SHP77 (cell line): ENCODE data around the gene C16orf74.

Experiments
- DNase-seq, 2 experiments: peaks; one replicate each; lab custom pipeline; 2025; lab: John Stamatoyannopoulos, UW

The C16orf74 gene

DNA sequence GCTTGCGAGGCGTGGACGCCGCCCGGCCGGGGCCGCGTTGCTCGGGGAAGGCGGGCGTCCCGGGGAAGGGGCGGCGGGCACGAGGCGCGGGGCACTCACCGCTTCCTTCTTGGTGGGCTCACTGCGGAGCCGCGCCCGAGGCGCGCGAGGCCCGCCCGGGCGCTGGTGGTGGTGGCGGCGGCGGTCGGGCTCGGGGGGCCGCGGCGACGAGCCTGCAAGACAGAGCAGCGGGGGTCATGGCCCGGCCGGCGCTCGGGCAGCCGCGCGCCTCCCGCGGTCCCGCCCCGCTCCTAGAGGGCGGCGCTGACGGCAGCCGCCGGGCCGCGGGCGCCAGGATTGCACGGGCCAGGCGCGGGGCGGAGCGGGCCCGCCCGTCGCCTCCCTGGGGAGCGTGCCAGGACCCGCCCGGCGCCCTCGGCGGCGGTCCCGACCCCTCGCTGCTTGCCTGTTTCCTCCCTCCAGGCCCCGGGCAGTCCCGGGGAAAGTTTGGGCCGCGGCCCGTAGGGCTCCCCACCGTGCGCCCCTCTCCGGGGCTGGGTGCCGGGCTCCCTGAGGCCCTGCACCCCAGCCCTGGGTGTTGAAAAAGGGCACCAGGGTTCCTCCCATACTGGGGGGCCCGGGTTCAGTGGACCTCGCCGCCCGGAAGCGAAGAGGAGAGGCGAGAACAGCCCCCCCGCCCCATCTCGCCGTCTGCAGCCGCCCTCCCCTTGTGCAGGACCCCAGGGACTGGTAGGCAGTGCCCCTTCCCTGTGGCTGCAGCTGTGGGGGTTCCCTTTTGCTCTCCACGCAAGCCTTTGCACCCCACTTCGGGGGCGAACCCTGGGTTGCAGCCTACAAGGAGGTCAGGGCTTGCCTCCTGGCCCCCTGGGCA, at the start of gene C16orf74:
Gene C16orf74 (minus strand): TSS at position 270 of the 871 bp plus-strand sequence. CDS start 15,879 bp downstream, outside the sequence.
- DNase-seq: no peak

DNA sequence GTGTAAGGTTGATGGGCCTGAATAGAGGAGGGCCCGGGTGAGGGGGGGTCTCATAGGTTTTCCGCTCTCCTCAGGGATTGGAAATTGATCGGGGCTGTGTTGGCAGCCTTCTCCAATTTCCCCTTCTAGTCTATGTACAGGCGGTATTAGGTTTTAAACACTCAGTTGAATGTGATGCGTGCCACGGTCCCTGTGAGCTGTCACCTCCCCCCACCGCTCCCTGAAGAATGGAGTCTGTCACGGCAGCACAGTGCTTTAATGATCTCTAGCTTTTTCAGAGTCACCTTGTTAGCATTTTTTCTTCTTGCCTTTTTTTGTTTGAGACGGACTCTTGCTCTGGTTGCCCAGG, 49.4 kb upstream of the C16orf74 start:
- no peak for DNase-seq

DNA sequence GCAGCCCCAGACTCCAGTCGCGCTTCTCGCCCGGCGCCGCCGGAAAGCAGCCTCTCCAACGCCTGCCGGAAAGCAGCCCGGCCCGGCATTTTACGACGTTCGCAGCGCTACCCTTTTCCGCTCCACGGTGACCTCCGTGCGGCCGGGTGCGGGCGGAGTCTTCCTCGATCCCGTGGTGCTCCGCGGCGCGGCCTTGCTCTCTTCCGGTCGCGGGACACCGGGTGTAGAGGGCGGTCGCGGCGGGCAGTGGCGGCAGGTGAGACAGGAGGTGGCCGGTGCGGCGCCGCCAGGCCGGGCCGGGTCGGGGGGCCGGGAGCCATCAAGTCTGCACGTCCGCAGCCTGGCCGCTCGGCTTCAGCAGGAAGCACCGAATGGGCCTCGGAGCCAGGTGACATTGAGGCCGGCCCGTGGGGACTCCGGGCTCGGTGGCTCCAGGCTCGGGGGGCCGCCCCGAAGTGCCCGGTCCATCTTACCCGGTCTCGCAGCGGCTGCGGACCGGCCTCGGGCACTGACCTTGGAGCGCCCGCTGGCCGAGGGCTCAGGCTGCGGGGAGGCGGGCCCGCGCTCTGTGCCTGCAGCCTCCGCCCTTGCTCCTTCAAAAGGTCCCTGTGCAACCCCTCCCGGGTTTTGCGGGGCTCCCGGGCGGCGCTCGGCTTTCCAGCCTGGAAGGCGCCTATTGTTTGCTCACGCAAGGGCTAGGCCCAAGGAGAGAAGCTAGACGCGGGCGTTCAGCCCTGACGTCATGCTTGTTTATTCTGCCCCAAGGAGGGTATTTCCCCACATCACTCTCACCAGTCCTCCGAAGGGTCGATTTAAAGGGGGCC, 48.8 kb upstream of the C16orf74 start, which contains the start of the genes COX4I1 and EMC8:
Gene COX4I1 (plus strand): TSS at position 199 of the 824 bp plus-strand sequence. CDS start 1,511 bp downstream, outside the sequence.
Gene EMC8 (minus strand): TSS at position 48 of the 824 bp plus-strand sequence. CDS start 249 bp downstream, outside the sequence.
- peak; percentile 92 to 94 for DNase-seq

DNA sequence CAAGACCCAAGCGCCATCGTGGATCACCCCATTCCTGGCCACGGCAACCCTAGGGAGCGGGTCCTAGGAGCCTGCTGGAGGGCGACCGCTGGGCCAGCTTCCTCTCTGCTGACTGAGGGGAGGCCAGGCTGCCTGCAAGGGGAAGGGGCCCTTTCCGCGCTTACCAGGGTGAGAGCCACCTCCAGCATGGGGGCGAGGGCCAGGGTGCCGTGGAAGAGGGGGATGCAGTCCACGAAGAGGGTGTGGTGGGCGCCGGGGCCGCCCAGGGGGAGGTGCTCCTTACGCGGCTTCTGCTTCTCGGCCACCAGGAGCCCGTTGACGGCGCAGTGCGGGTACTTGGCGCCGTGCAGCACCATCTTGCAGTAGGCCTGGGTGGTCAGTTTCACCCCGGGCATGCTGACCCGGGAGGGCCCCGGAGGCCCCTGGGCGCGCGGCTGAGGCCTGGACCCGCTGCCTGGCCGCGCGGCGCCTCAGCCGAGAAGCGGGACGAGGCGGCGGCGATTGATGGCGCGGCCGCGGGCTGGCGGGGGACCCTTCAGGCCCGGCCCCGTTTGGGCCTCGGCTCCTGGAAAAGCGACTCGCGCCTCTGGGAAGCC, 48.1 kb upstream of the C16orf74 start:
- DNase-seq: peak in 1 of 2 experiments; percentile 42

DNA sequence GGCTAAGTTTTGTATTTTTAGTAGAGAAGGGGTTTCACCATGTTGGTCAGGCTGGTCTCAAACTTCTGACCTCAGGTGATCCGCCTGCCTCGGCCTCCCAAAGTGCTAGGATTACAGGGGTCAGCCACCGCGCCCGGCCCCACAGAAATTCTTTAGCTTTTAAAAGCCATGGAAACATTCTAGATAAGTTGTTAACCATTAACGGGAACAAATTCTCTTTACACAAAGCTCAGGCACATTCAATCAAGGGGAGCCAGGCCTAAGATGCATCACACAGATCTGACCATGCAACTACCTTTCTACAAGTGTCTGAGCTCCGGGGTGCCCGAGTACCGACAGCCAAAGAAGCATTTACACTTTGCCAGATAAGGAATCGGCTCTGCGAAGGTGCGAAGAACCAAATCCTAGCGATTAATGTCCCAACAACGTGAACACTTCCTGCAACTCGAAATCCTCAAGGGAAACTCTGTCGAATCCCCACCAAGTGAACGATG, 47.4 kb upstream of the C16orf74 start:
- DNase-seq: no peak

DNA sequence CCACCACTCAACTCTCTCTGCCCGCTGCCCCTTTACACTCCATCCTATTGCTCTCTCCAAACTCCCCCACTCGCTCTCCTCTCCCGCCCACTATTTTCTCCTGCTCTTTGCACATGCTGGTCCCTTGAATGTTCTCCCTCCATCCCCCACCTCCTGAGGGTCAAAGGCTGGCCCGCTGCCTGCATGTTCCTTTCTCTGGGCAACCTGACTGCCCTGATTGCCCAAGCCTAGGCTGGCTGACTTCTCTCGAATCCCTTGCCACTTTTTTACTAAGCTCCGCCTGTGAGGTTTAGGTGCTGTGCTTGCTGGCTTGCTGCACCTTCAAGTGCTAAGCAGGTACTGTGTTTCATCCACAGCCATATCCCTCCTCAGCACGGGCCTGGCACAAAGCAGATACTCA, 45.7 kb upstream of the C16orf74 start:
- DNase-seq: no peak

DNA sequence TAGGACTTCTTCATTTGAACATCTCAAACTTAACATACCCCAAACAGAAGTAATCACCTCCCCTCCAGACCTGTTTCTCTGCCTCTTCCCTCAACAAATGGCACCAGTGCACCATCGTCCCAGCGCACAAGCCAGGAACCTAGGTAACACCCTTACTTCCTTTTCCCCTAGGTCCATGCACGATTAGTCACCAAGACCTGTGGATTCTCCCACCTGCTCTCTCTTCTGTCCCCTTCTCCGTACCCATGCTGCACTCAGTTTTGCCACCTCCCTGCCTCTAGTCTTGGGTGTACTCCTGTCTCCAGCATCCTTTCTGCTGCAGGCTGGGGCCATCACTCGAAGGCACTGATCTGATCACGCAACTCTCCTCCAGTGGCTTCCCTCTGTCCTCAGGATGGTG, 45.3 kb upstream of the C16orf74 start:
- DNase-seq: no peak

DNA sequence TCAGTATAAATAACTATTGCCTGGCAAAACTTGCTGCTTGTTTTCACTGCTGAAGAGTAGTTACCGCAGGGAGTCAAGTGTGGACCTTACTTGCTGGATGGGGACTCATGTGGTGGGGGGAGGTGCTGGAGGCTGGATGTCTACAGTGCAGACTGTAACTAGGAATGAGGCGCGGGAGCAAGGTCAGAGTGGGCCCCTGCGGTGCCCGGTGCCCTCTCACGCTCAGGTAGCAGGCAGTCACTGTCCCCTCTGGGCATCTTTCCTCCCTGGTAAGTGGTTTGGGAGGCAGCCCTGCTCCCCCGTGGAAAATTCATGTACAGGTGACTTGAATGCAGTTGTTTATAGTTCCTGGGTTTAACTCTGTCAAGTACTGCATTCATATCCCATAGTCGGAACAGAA, 43.8 kb upstream of the C16orf74 start:
- no peak for DNase-seq

DNA sequence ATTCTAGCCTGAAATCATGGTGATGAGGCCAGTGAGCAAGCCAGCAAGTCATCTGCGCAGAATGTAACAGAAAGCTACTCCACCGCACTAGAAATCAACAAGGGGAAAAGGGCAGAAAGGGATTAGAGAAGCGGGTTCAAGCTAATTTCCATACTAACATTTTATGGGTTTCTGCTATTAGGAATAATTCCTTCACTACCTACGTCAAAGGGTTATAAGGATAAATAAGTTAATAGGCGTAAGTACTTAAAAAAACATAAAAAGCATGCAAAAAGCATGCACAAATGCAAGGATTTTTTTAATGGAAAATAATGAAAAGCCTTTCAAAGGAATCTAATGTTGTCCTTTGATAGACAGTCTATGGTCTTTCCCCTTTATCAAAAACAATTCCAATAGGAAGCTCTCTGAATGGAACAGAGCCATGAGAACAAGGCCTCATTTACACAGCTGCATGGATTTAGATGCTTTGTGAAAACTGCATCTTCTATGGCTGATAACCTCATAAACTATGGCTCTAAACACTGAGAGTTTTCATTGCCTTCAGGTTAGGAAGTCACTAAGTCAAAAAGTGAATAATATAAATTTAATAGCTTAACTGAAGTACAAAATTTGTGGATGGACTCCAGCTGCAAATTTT, 42.9 kb upstream of the C16orf74 start:
- DNase-seq: no peak

DNA sequence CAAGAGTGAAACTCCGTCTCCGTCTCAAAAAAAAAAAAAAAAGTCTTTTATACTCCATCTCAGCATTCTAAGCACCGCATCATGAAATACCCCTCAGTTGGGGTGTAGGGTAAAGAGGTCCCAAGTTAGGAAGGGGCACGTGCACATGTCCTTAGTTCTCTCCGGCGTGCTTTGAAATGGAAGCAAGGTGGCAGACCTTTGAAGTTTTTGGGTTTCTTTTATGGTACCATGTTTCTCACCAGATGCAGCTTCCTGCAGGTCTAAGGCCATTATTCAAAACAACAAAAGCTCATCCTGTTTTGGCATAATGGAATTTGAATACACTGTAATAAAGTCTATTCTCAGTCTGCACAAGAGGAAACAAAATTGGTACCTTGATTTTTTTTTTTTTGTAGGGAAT, 38.9 kb upstream of the C16orf74 start:
- no peak for DNase-seq

DNA sequence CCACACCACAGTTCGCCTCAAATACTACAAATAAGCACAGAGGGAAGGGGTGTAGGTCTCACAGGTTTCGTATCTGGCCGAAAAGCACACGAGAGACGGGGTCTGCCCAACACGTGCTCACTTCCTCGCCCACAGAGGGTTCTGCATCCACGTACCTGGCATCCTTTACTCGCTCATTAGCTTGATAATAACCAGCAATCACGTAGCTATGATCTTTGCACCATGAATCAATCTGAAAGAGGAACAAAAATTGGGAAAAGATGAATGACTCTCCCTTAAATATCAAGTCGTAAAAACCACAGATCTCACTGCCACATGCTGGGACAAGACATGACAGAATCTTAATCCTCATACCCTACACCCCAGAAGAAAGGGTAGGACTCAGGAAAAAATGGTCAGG, 37.9 kb upstream of the C16orf74 start:
- DNase-seq: no peak

DNA sequence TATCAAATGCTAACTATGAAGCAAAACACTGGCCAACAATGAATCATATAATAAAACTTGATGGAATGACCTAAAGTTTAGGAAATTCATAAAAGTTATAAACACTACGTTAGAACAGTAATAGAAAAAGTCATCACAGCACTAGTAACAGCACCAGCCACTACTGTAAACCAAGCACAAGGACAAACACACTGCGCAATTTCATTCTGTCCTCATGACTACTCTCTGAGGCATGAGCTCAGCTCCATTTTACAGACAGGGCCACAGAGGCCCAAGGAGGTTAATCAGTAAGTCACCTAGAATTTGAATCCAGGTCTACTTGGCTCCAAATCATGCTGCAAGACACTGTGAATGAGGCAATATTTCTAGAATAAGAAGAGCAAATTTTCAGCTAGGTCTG, 35.0 kb upstream of the C16orf74 start:
- DNase-seq: no peak

DNA sequence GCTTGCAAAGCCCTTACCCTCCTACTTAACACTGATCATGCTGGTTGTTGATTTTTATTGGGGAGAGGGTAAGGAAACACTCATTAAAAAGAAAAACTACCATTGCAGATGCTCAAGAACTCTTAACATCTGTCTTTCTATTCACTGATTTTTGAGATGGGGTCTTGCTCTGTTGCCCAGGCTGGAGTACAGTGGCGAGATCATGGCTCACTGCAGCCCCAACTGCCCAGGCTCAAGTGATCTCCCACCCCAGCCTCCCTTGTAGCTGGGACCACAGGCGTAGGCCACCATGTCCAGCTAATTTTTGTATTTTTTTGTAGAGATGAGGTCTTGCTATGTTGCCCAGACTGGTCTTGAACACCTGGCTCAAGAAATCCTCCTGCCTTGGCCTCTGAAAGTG, 33.9 kb upstream of the C16orf74 start:
- DNase-seq: no peak

DNA sequence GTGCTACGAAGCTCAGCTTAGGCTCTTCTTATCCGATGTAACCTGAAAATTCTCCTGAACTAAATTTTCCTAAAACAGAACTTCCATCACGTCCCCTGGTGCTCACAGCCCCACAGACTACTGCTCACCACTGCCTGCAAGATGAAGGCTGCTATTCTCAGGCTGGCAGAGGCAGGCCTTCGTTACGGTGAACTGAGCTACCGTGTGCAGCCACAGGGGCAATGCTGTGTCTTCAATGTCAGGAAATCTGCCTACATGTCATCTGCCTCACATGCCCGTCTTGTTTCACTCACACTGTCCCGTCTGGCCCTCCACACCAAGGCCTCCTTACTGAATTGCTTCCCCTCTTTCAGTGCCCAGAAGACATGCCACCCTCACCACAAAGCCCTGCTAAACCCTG, 32.5 kb upstream of the C16orf74 start:
- DNase-seq: no peak

DNA sequence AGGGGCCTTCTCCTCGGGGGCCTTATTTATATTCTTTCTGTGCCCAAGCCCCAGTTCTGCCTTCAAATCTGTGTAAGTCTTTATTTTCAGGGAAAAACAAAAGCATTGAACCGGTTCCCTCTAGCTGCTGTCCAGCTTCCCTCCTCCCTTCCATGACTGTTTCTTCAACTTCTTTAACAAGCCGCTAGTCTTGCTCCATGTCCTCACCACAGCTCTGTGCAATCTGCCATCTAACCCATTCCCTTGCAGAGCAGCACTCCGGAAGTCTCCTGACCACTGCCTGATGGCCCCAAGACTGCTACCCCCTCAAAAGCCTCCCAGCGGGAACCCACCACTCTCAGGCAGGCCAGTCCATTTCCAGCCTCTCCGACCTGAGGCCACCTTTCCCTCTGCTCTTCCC, 31.6 kb upstream of the C16orf74 start:
- no peak for DNase-seq

DNA sequence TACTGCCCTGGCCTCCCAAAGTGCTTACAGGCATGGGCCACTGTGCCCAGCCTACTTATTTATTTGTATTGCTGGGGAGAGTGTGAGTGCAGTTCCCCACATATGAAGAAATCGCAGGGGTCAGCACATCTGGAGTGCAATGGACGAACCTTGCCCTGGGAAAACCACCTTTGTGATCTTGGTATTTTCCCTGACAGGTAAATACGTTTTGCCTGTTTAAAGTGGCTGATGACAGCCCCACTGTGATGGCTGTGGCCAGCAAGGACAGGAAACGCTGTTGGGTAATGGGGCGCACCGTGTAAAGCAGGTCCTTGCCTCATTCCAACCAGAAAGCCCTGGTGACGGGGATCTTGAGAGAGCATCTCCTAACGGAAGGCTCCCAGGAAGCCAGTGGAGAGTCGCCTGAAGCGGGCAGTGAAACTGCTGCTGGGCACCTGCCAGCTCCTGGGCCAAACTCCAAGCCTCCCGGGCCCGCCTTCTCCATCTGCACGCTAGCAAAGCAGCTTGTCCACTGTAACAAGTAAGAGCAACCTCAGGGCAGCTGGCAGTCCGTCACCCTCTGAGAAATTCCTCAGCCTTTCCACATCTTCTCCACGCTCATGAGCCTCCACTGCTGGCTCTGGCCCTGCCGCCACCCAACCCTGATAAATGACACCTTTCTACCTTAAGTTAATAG, 30.9 kb upstream of the C16orf74 start:
- peak in 1 of 2 experiments; percentile 10 for DNase-seq

DNA sequence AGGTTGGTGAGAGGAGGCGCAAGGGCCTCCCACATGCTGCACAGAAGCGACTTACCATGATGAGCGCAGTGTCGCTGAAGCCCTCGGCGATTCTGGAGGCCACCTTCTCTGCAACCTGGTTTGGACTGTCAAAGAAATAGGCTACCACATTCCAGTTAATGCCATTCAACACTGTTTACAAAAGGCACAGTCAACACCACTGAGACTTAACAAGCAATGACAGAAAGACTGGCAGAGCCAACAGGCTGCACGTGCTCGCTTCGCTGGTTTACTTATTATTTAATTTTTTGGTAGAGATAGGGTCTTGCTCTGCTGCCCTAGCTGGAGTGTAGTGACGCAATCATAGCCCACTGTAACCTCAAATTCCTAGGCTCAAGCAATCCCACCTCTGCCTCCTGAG, 30.3 kb upstream of the C16orf74 start:
- no peak for DNase-seq

DNA sequence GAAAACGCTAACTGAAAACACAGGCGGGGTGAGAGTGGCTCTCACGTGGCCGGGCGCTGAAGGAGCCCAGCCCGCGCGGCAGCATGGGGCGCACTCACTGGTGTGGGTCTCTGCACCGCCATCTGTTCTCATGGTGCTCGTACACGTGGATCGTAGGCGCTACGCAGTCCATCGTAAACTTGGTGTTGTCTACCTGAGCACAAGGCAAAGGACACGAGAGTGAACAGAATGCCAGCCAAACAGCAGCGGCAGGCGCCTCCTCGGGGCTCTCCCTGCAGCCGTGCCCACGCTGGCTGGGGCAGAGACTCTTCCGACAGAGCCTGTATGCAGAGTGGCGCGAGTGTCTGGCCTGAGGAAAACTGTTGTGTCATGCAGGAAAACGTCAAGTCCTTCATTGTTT, 29.4 kb upstream of the C16orf74 start:
- no peak for DNase-seq

DNA sequence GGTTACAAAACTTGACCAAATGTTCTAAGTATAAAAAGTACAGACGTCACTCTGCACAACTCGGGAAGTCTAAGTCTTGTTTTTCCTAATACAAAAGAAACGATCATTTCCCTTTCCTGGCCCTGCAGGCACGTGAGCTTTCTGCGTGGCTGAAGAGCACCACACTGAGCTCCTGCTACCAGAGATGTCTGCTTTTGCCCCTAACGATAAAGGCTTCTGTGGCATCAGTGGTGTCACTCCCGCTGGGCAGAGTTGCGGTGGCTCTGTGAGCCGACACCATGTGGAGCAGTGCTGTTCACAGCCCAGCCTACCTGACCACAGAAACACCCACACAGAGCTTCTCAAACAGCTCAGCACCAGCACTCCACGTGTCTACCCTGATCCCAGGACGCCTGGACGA, 28.0 kb upstream of the C16orf74 start:
- no peak for DNase-seq

DNA sequence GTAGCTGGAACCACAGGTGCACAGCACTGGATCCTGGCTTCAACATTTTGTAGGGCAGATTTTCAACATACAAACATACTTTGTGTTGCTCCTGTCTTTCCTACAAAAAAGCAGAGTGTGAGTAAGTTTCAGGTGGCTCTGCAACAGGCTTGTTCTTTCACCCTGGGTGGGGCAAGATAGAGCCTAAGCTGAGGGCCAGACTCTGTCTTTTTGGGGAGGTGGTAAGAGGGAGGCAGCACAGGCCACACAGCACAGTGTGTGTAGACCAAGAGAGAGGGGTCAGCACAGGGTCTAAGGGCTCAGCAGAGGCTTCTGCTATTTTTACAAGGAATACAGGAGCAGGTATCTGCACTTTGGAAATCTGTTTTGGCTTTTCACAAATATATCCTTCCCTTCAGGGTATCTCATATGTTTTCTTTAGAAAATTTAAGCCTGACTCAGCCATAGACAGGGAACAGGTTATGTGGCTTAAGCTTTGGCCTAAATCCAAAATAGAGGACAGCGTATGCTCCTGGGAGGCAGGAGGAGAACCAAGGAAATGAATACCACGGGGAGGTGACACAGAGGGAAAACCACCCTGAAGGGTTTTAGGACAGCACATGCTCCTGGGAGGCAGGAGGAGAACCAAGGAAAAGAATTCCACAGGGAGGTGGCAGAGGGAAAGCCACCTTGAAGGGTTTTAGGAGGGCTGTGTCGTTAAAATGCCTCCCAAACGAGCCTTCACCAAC, 26.9 kb upstream of the C16orf74 start:
- no peak for DNase-seq

DNA sequence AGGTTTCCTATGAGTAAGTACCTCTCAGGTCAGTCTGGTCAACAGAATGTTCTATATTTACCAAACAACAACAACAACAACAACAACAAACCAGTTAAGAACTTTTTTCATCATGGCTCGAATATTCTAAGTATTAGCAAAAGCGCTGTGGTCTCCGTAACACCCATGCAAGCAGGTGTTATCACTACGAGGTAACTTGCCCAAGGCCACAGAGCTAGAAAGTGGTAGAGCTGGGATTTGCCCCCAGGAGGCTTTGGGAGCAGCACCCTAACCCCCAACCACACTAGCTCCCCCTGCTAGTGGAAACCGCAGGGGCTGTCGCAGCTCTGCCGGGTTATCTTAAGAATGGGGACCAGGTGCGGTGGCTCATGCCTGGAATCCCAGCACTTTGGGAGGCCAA, 23.9 kb upstream of the C16orf74 start:
- no peak for DNase-seq
